ENCODE measurements around the gene P2RX2. TPM values are rescaled to one million over a fixed set of nuclear protein-coding genes. Genes with fewer than 3 reads are reported as not detected.

The P2RX2 gene
- total RNA-seq, 5 donors from 2014 or later (not counting 1 experiment from before 2014, with no cell fraction given) = not detected

- H3K36me3 ChIP-seq (ENCODE audit: control insufficient read depth in 2 of 2, extremely low read depth in 1 of 2, insufficient read depth in 1 of 2, low read length in 1 of 2) = peaks cover 5 to 83% of the 10 kb centered on the region in 2 donors
- no peak for DNase-seq
- ChIA-PET POLR2A (no interaction called here), CTCF (no interaction called here)
- H3K4me3 ChIP-seq (ENCODE audit: control insufficient read depth in 1 of 2, extremely low read depth in 1 of 2, low read length in 1 of 2) = no peak overlapping the region
- no peak for ATAC-seq (replicated peaks in 1 of 4)
- Mint-ChIP-seq H3K9me3 (no peaks in the 10 kb centered on the region), H3K27me3 (no peaks in the 10 kb centered on the region), H3K36me3 (peaks cover 57% of the 10 kb centered on the region), H3K4me1 (peaks cover 15 to 29% (median 29%) of the 10 kb centered on the region in 3 donors), H3K4me3 (no peak overlapping the region), H3K27ac (peak overlapping the region in 1 of 2 donors; percentile 34)
- no peak overlapping the region for H3K27ac ChIP-seq (ENCODE audit: low read length)
- H3K4me1 ChIP-seq (ENCODE audit: control insufficient read depth in 1 of 2, extremely low read depth in 1 of 2, insufficient read depth in 2 of 2, low read length in 2 of 2) = peaks cover 13 to 17% of the 10 kb centered on the region in 2 experiments
- H3K27me3 ChIP-seq (replicated peaks in 1 of 2; ENCODE audit: control insufficient read depth in 2 of 2, extremely low read depth in 1 of 2, insufficient read depth in 2 of 2, low read length in 1 of 2) = no peaks in the 10 kb centered on the region
- H3K9me3 ChIP-seq = no peaks in the 10 kb centered on the region
- WGBS (ENCODE audit: insufficient coverage) = 89% methylated on average over 15 of the region's 16 CpGs
These were observed 40.6 kb downstream of the P2RX2 start for GRCh38 chr12:132659146-132659545.

GRCh38 chr12:132660052-132660451 lies 41.5 kb downstream of the P2RX2 start:
- H3K36me3 ChIP-seq (ENCODE audit: control insufficient read depth in 2 of 2, extremely low read depth in 1 of 2, insufficient read depth in 1 of 2, low read length in 1 of 2) = peaks cover 5 to 81% of the 10 kb centered on the region in 2 donors
- H3K4me3 Mint-ChIP-seq = peak overlapping the region in 1 of 3 donors; percentile 28

GRCh38 chr12:132660996-132661395 lies 42.4 kb downstream of the P2RX2 start:
- Mint-ChIP-seq H3K27ac (peak overlapping the region in 1 of 2 donors; percentile 85), H3K9me3 (no peaks in the 10 kb centered on the region), H3K4me3 (no peak overlapping the region), H3K36me3 (peaks cover 71% of the 10 kb centered on the region), H3K27me3 (no peaks in the 10 kb centered on the region), H3K4me1 (peaks cover 15 to 29% (median 29%) of the 10 kb centered on the region in 3 donors)
- ChIA-PET POLR2A (interaction anchor here in 1 of 2 donors (0.6 kb wide), 1 partner anchor 34 kb away, joined by 6 read pairs; no protein-coding TSS in a partner anchor), CTCF (no interaction called here)
- Histone ChIP-seq H3K27me3 (replicated peaks in 1 of 2; ENCODE audit: control insufficient read depth in 2 of 2, extremely low read depth in 1 of 2, insufficient read depth in 2 of 2, low read length in 1 of 2) (no peaks in the 10 kb centered on the region), H3K36me3 (ENCODE audit: control insufficient read depth in 2 of 2, extremely low read depth in 1 of 2, insufficient read depth in 1 of 2, low read length in 1 of 2) (peaks cover 5 to 82% of the 10 kb centered on the region in 2 donors), H3K9me3 (no peaks in the 10 kb centered on the region), H3K27ac (ENCODE audit: low read length) (no peak overlapping the region), H3K4me1 (ENCODE audit: control insufficient read depth in 1 of 2, extremely low read depth in 1 of 2, insufficient read depth in 2 of 2, low read length in 2 of 2) (peaks cover 13 to 17% of the 10 kb centered on the region in 2 experiments), H3K4me3 (ENCODE audit: control insufficient read depth in 1 of 2, extremely low read depth in 1 of 2, low read length in 1 of 2) (no peak overlapping the region)
- ATAC-seq (replicated peaks in 1 of 4) = no peak
- no peak for DNase-seq
- WGBS (ENCODE audit: insufficient coverage) = 64% methylated on average over 6 of the region's 11 CpGs

More at GRCh38 chr12:132660052-132660451, 41.5 kb downstream of the P2RX2 start:
- CTCF ChIA-PET = no interaction called here
- Histone ChIP-seq H3K27me3 (replicated peaks in 1 of 2; ENCODE audit: control insufficient read depth in 2 of 2, extremely low read depth in 1 of 2, insufficient read depth in 2 of 2, low read length in 1 of 2) (no peaks in the 10 kb centered on the region), H3K9me3 (no peaks in the 10 kb centered on the region), H3K4me1 (ENCODE audit: control insufficient read depth in 1 of 2, extremely low read depth in 1 of 2, insufficient read depth in 2 of 2, low read length in 2 of 2) (peaks cover 13 to 17% of the 10 kb centered on the region in 2 experiments), H3K4me3 (ENCODE audit: control insufficient read depth in 1 of 2, extremely low read depth in 1 of 2, low read length in 1 of 2) (no peak overlapping the region), H3K27ac (ENCODE audit: low read length) (no peak overlapping the region)
- H3K36me3 Mint-ChIP-seq = peaks cover 62% of the 10 kb centered on the region
- peak in 1 of 35 experiments; percentile 13 for DNase-seq
- ATAC-seq (replicated peaks in 1 of 4) = peak in 2 of 4 experiments; percentile 36 to 58
- H3K9me3 Mint-ChIP-seq = no peaks in the 10 kb centered on the region
- H3K27me3 Mint-ChIP-seq = no peaks in the 10 kb centered on the region
- H3K27ac Mint-ChIP-seq = peak overlapping the region; percentile 75 to 85
- POLR2A ChIA-PET = no interaction called here
- peaks cover 15 to 29% (median 29%) of the 10 kb centered on the region in 3 donors for H3K4me1 Mint-ChIP-seq
- 43% methylated on average over 5 of the region's 5 CpGs for WGBS (ENCODE audit: insufficient coverage)

GRCh38 chr12:132661972-132662371 lies 43.4 kb downstream of the P2RX2 start:
- H3K9me3 Mint-ChIP-seq = no peaks in the 10 kb centered on the region
- H3K27ac Mint-ChIP-seq = peak overlapping the region in 1 of 2 donors; percentile 35
- no peak overlapping the region for H3K27ac ChIP-seq (ENCODE audit: low read length)
- ATAC-seq (replicated peaks in 1 of 4) (no peak), DNase-seq (no peak)
- H3K4me3 ChIP-seq (ENCODE audit: control insufficient read depth in 1 of 2, extremely low read depth in 1 of 2, low read length in 1 of 2) = no peak overlapping the region
- CTCF ChIA-PET = no interaction called here
- peaks cover 15 to 29% (median 29%) of the 10 kb centered on the region in 3 donors for H3K4me1 Mint-ChIP-seq
- H3K27me3 Mint-ChIP-seq = no peaks in the 10 kb centered on the region
- peaks cover 13 to 17% of the 10 kb centered on the region in 2 experiments for H3K4me1 ChIP-seq (ENCODE audit: control insufficient read depth in 1 of 2, extremely low read depth in 1 of 2, insufficient read depth in 2 of 2, low read length in 2 of 2)
- H3K36me3 ChIP-seq (ENCODE audit: control insufficient read depth in 2 of 2, extremely low read depth in 1 of 2, insufficient read depth in 1 of 2, low read length in 1 of 2) = peaks cover 6 to 83% of the 10 kb centered on the region in 2 donors
- no peak overlapping the region for H3K4me3 Mint-ChIP-seq
- 60% methylated on average over 1 of the region's 5 CpGs for WGBS (ENCODE audit: insufficient coverage)
- peaks cover 75% of the 10 kb centered on the region for H3K36me3 Mint-ChIP-seq
- H3K27me3 ChIP-seq (replicated peaks in 1 of 2; ENCODE audit: control insufficient read depth in 2 of 2, extremely low read depth in 1 of 2, insufficient read depth in 2 of 2, low read length in 1 of 2) = no peaks in the 10 kb centered on the region
- POLR2A ChIA-PET = interaction anchor here in 1 of 2 donors (0.6 kb wide), 1 partner anchor 168 kb away, joined by 4 read pairs; no protein-coding TSS in a partner anchor
- no peaks in the 10 kb centered on the region for H3K9me3 ChIP-seq

GRCh38 chr12:132662901-132663755 lies 44.6 kb downstream of the P2RX2 start:
- H3K27ac Mint-ChIP-seq = peak overlapping the region in 1 of 2 donors; percentile 68
- DNase-seq = no peak

GRCh38 chr12:132664206-132665148 lies 45.9 kb downstream of the P2RX2 start:
- Mint-ChIP-seq H3K27me3 (no peaks in the 10 kb centered on the region), H3K9me3 (no peaks in the 10 kb centered on the region), H3K36me3 (peaks cover 72% of the 10 kb centered on the region), H3K27ac (no peak overlapping the region), H3K4me1 (peaks cover 15 to 29% (median 26%) of the 10 kb centered on the region in 3 donors), H3K4me3 (no peak overlapping the region)
- Histone ChIP-seq H3K4me3 (ENCODE audit: control insufficient read depth in 1 of 2, extremely low read depth in 1 of 2, low read length in 1 of 2) (no peak overlapping the region), H3K27ac (ENCODE audit: low read length) (no peak overlapping the region), H3K36me3 (ENCODE audit: control insufficient read depth in 2 of 2, extremely low read depth in 1 of 2, insufficient read depth in 1 of 2, low read length in 1 of 2) (peaks cover 11 to 79% of the 10 kb centered on the region in 2 donors), H3K9me3 (no peaks in the 10 kb centered on the region), H3K27me3 (replicated peaks in 1 of 2; ENCODE audit: control insufficient read depth in 2 of 2, extremely low read depth in 1 of 2, insufficient read depth in 2 of 2, low read length in 1 of 2) (no peaks in the 10 kb centered on the region), H3K4me1 (ENCODE audit: control insufficient read depth in 1 of 2, extremely low read depth in 1 of 2, insufficient read depth in 2 of 2, low read length in 2 of 2) (peaks cover 11 to 14% of the 10 kb centered on the region in 2 experiments)
- WGBS (ENCODE audit: insufficient coverage) = 97% methylated on average over 19 of the region's 21 CpGs
- ChIA-PET POLR2A (no interaction called here), CTCF (no interaction called here)
- ATAC-seq (replicated peaks in 1 of 4) (no peak), DNase-seq (no peak)

More at GRCh38 chr12:132662901-132663755, 44.6 kb downstream of the P2RX2 start:
- no peak for ATAC-seq (replicated peaks in 1 of 4)
- WGBS (ENCODE audit: insufficient coverage) = 64% methylated on average over 24 of the region's 29 CpGs
- H3K27me3 ChIP-seq (replicated peaks in 1 of 2; ENCODE audit: control insufficient read depth in 2 of 2, extremely low read depth in 1 of 2, insufficient read depth in 2 of 2, low read length in 1 of 2) = no peaks in the 10 kb centered on the region
- no peaks in the 10 kb centered on the region for H3K27me3 Mint-ChIP-seq
- ChIA-PET POLR2A (no interaction called here), CTCF (no interaction called here)
- H3K36me3 Mint-ChIP-seq = peaks cover 73% of the 10 kb centered on the region
- no peaks in the 10 kb centered on the region for H3K9me3 Mint-ChIP-seq
- peaks cover 8 to 81% of the 10 kb centered on the region in 2 donors for H3K36me3 ChIP-seq (ENCODE audit: control insufficient read depth in 2 of 2, extremely low read depth in 1 of 2, insufficient read depth in 1 of 2, low read length in 1 of 2)
- H3K9me3 ChIP-seq = no peaks in the 10 kb centered on the region
- no peak overlapping the region for H3K4me3 Mint-ChIP-seq
- H3K4me1 Mint-ChIP-seq = peaks cover 15 to 29% (median 29%) of the 10 kb centered on the region in 3 donors
- H3K27ac ChIP-seq (ENCODE audit: low read length) = no peak overlapping the region
- H3K4me3 ChIP-seq (ENCODE audit: control insufficient read depth in 1 of 2, extremely low read depth in 1 of 2, low read length in 1 of 2) = no peak overlapping the region
- H3K4me1 ChIP-seq (ENCODE audit: control insufficient read depth in 1 of 2, extremely low read depth in 1 of 2, insufficient read depth in 2 of 2, low read length in 2 of 2) = peaks cover 13 to 17% of the 10 kb centered on the region in 2 experiments
